ENCODE measurements around the gene PACRG.

DNA sequence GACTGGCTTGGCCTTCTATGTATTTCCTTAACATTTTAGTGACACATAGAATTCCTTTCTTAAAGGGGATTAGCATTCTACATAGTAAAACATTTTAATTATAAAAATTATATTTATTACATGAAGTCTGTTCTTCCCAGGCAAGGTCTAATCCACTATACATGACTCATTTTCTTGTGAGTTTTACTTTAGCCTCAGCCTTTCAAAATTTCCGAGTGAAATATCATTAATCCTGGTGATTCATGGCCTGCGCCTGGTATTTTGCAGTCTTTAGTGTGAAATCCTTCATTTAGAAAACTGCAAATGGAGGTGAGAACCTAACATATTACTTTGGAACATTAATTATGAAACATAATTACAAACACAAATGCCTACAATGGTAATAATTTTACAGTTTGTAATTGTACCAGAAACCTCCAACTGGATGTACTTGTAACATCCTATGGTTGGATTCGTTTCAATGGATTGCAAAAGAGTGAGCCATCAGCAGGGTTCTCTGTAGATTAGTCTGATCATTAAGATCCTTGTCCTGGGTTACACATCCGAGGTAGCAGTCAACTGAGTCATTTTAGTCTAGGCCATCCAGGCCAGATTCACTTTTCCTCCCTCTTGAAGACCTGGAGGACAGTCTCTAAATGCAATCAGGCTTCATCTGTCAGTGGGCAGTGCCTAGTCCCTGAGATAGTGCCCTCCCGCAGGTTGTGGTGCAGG is 272.0 kb downstream of the PACRG start:
- TF ChIP-seq POLR2A (IDR thresholded peaks at IDR 0.05; ENCODE audit: extremely low read depth, insufficient read length): no peak
- no peak for TF ChIP-seq MYC (IDR thresholded peaks at IDR 0.05; ENCODE audit: low read depth, low read length)
- TF ChIP-seq, protein P1, sequence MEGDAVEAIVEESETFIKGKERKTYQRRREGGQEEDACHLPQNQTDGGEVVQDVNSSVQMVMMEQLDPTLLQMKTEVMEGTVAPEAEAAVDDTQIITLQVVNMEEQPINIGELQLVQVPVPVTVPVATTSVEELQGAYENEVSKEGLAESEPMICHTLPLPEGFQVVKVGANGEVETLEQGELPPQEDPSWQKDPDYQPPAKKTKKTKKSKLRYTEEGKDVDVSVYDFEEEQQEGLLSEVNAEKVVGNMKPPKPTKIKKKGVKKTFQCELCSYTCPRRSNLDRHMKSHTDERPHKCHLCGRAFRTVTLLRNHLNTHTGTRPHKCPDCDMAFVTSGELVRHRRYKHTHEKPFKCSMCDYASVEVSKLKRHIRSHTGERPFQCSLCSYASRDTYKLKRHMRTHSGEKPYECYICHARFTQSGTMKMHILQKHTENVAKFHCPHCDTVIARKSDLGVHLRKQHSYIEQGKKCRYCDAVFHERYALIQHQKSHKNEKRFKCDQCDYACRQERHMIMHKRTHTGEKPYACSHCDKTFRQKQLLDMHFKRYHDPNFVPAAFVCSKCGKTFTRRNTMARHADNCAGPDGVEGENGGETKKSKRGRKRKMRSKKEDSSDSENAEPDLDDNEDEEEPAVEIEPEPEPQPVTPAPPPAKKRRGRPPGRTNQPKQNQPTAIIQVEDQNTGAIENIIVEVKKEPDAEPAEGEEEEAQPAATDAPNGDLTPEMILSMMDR (IDR thresholded peaks at IDR 0.05; ENCODE audit: low read depth, low read length): no peak
- TF ChIP-seq, protein P2, sequence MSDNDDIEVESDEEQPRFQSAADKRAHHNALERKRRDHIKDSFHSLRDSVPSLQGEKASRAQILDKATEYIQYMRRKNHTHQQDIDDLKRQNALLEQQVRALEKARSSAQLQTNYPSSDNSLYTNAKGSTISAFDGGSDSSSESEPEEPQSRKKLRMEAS (IDR thresholded peaks at IDR 0.05; ENCODE audit: low read depth, low read length): no peak

All from NB4 (cell line).